NCI-H460 (cell line): ENCODE results near the gene SPIN4. TPM values are rescaled to one million over a fixed set of nuclear protein-coding genes. Genes with fewer than 3 reads are reported as not detected.
"Not testable (repeated sequence)": the region's sequence is repeated elsewhere in the genome, so short reads cannot be mapped to it uniquely, and the experiment has no call there.

Source experiments
- DNase-seq: peaks from one replicate; pipeline ENCODE4 v3.0.0-alpha.2; 2016; ENCODE audit warnings: low read depth; ENCODE audit errors: extremely low read depth
- polyA plus RNA-seq: library from polyadenylated mRNA; depleted of rRNA; stranded (reverse); fragments of >200 nt; gene quantifications from 2 replicates; pipeline ENCODE4 v1.2.3, GENCODE V29; 2014; cell fraction: nucleus; rRNA removed
- total RNA-seq: library from RNA; depleted of rRNA; stranded (reverse); fragments of >200 nt; shearing (Covaris generic); gene quantifications from 2 replicates; pipeline ENCODE4 v1.2.3, GENCODE V29; 2014; rRNA removed

The SPIN4 gene
- 9.8 and 11.4 TPM in 2 replicates for total RNA-seq
- polyA plus RNA-seq, result 15.6 and 18.6 TPM in 2 replicates

DNA sequence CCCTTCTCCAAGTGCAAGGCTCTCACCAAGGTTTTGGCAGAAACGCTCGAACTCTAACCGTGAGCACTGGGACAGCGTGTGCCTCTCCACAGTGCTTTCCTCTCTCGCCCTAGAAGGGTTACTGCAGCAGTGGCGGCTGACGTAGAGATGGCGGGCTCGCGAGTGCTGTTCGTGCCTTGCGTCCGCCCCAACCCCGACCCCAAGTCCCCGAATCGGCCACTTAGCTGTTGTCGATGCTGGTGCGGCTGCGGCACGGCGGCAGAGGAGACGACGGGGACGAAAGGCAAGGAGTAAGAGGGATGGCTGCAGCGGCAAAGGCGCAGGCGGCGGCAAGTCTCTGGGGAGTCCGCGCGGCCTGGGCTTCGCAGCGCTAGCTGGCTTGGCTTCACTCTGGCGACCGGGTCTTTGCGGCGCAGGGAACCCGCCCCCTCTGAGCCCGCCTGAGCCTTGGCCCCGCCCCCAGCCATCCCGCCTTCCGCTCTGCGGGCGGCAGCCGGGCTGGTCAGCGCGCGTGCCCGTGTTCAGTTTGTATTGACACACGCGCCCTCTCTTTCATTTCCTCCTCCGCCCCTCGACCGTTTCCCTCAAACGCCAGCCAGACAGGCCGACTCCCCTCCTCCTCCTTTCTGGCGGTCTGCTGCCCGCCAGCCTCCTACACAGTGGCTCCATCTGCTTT lies at the start of gene SPIN4:
Gene SPIN4, minus strand, starts transcription at position 392 of the 676 bp plus-strand sequence. CDS start 513 bp downstream, outside the sequence.
- DNase-seq, result peak; percentile 85

DNA sequence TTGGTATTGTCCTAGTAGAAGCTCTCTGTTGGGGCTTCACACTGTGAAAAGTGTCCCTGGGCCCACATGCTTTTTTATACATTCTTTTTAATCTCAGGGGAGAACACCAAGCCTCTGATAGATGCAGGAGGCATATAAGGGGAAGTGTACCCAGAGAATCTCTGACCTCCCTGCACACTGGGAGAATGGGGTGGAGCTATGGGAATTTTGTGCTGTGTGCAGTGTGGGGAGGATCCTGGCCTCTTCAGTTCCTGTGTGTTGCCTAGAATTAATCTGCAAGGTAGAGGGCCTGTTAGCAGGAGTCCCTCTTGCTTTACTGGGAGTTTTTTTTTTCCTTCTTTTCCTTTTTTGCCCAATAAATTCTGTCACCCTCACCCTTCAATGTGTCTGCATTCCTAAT lies 49.2 kb upstream of the SPIN4 start:
- DNase-seq, result no peak

DNA sequence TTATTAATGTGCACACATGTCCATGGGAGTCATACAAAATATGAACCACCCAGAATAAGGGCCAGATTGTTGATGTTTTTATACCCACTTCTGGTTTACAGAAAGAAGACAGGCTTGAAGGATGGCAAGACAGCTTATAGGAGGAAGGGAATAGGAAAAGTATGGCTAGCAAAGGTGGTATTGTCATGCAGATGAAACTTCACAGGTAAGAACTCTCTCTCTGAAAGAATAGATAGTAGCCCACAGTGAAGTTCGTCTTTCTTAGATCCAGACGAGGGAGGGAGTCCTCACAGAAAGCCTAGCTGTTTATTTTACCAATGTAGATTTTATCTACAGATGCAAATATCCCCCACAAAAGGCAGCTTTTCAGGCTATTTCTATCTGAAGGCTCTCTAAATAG lies 43.7 kb upstream of the SPIN4 start:
- no peak for DNase-seq

DNA sequence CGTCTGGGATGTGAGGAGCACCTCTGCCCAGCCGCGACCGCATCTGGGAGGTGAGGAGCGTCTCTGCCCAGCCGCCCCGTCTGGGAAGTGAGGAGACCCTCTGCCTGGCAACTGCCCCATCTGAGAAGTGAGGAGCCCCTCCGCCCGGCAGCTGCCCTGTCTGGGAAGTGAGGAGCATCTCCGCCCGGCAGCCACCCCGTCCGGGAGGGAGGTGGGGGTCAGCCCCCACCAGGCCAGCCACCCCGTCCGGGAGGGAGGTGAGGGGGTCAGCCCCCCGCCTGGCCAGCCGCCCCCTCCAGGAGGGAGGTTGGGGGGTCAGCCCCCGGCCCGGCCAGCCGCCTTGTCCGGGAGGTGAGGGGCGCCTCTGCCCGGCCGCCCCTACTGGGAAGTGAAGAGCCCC lies 42.0 kb upstream of the SPIN4 start:
- DNase-seq, result not testable (repeated sequence)

DNA sequence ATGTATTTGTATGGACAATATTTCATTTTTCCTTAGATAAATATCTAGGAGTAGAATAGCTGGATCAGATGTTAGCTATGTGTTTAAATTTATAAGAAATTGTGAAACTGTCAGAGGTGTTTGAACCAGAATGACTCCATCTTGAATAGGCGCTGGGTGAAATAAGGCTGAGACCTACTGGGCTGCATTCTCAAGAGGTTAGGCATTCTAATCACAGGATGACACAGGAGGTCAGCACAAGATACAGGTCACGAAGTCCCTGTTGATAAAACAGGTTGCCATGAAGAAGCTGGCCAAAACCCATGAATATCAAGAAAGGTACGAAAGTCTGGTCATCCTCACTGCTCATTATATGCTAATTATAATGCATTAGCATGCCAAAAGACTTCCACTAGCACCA lies 36.3 kb upstream of the SPIN4 start:
- DNase-seq, result no peak

DNA sequence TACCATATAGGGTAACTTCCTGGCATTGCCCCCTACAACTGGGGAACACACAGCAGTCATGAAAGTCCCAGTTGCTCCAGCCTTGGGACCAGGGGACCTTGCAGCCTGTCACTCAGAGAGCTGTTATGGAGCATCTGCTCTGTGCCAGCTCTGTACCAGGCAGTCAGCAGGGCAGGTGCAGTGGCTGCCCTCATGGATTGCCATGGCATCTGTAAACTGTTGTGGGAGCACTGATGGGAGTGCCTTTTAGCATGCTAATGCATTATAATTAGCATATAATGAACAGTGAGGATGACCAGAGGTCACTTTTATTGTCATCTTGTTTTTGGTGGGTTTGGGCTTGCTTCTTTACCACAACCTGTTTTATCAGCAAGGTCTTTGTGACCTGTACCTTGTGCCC lies 33.1 kb upstream of the SPIN4 start:
- not testable (repeated sequence) for DNase-seq

DNA sequence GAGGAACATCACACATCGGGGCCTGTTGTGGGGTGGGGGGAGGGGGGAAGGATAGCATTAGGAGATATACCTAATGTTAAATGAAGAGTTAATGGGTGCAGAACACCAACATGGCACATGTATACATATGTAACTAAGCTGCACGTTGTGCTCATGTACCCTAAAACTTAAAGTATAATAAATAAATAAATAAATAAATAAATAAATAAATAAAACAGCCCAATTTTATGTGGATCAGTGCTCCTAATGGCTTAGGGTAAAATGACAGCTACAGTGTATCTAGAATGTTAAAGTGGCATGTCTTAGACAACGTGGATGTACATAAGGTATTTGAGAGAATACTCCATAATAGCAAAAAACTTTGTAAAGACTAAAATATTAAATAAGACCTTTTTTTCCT lies 21.9 kb upstream of the SPIN4 start:
- not testable (repeated sequence) for DNase-seq

DNA sequence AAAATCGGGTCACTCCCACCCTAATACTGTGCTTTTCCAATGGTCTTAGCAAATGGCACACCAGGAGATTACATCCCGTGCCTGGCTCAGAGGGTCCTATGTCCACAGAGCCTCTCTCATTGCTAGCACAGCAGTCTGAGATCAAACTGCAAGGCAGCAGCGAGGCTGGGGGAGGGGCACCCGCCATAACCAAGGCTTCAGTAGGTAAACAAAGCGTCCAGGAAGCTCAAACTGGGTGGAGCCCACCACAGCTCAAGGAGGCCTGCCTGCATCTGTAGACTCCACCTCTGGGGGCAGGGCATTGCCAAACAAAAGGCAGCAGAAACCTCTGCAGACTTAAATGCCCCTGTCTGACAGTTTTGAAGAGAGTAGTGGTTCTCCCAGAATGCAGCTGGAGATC lies 16.6 kb upstream of the SPIN4 start:
- not testable (repeated sequence) for DNase-seq

DNA sequence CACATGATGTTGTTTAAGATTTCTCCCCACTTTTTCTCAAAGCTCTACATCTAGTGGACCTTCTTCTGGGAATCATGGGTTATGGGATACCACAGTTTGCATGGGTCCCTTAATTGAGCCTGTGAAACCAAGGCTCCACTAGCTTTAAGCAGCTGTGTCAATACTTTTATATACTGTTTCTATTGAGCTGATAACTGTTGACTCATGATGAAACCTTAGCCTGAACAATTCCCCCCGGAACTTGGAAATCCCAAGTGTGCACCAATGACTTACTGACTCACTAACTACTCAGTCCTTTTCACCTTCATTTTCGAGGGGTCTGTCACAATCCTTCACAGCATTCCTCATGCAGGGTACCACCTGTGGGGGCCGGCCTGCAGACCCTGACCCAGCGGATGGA lies 12.7 kb upstream of the SPIN4 start:
- no peak for DNase-seq

DNA sequence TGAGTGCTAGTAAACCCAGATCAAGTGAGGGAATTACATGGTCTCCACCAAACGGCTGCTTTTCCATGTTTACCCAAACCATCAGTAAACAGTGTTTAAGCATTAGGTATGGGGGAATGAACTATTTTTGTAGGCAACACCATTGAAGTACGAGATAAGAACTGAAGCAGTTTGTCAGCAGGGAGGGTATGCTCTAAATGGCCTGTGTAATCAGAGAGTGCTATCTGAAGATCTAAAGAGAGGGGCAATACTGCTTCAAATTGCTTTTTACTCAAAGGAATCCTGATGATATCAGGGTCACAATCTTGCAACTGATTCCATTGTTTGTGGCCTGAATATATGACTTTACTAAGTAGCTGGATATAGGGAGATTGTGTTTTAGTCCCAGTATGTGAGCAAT lies 10.4 kb upstream of the SPIN4 start:
- no peak for DNase-seq

DNA sequence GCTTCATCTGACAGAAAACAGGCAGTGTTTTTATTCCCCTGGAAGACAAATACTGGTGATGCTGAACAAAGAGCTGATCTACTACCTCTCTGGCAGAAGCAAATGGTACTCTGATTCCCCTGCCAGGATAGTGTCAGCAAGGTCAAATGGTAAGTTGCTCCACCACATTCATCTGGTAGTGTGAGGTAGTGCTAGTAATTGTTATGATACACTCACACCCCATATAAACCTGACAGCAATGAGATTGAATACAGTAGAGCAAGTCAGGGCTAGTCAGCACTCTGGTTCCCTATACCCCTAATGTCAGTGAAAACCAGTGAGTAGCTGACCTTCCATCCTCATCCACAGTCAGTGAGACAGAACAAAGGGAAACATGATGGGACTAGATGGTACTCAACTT lies 3.4 kb upstream of the SPIN4 start:
- DNase-seq, result no peak

DNA sequence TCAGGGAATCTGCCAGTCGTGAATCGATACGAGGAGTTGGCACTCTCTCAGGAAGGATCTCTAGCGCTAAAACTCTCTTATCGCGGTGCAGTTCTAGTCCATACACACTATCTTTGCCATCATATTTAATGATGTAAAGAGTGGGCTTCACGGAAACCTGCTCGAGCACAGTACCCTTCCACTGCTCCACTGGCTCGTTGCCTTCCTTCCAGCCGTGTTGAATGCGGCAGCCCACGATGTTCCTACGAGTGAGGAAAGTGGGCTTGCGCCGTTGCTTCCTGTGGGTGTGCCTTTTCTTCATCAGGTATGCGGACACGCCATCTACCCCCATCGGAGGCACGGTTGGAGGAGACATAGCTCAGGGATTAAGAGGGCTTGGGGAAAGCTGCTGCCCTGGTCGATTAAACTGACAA lies 661 bp downstream of the SPIN4 start:
- DNase-seq, result no peak

DNA sequence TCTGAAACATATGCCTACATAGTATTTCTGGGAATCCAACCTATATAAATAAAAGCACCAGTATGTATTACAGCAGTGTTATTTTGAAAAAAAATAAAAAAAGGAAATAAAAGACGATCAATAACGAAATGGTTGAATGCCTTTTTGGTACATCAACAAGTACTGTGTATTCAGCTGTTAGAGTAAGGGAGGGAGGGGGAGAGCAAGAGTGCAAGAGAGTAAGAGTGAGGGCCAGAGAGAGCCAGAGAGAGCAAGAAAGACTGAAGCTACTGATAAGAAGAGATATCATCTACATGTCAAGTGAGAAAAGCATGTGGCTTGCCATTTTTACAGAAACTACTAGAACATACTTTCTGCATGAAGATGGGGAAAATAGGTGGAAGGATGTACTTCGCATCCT lies 1.8 kb downstream of the SPIN4 start:
- no peak for DNase-seq

DNA sequence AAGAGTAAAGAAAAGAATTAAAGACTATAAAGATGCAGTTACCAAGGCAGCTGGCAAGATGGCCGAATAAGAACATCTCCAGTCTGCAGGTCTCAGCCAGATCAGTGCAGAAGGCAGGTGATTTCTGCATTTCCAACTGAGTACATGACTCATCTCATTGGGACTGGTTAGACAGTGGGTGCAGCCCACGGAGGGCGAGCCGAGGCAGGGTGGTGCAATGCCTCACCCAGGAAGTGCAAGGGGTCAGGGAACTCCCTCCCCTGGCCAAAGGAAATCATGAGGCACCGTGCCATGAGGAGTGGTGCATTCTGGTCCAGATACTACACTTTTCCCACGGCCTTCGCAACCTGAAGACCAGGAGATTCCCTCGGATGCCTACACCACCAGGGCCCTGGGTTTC lies 20.5 kb downstream of the SPIN4 start:
- no peak for DNase-seq

DNA sequence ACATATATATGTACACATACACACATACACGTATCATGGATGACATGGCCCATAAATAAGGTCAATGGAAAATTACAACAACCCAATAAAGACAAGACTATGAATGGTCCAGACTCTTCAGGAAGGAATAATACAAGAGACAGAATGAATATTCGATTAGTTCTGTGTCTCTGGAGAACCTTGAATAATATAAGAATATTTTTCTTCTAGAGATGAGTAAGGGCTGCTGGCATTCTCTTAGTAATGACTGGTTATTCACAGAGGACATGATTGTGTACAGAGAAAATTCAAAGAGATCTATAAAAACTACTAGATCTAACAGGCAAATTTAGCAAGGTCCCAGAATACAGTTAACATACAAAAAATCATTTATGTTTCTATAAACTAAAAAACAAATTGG lies 23.3 kb downstream of the SPIN4 start:
- no peak for DNase-seq

DNA sequence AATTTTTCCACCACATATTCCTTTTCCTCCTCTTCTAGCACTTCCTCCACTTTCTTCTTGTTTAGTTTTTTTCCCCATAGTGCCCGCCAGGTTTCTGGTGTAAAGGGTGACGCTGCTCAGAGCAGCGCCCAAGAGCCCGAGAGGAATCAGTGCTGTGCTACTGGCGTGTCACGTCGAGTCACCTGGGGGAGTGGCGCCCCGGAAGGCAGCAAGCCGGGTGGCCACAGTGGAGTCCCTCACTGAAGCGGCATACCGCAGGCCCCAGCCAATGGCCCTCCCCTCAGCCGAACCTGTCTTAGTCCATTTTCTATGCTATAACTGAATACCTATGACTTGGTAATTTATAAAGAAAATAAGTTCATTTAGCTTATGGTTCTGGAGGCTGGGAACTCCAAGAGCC lies 51.5 kb downstream of the SPIN4 start:
- DNase-seq, result no peak
